DMS 273 treated with DMSO at 0.1 percent for 48 hours (cell line): ENCODE measurements around the gene MALRD1.

ENCODE experiments used
- DNase-seq: peaks from one replicate; lab custom pipeline; 2025; lab: John Stamatoyannopoulos, UW

MALRD1 gene

GRCh38 chr10:19231034-19231433 lies 182.4 kb downstream of the MALRD1 start:
- DNase-seq = no peak

- no peak for DNase-seq
These were observed 197.5 kb downstream of the MALRD1 start for GRCh38 chr10:19245889-19246752.

GRCh38 chr10:19247843-19248242 lies 199.2 kb downstream of the MALRD1 start:
- DNase-seq = no peak

- DNase-seq = no peak
These were observed 201.9 kb downstream of the MALRD1 start for GRCh38 chr10:19250546-19250945.

GRCh38 chr10:19252531-19252930 lies 203.9 kb downstream of the MALRD1 start:
- no peak for DNase-seq

GRCh38 chr10:19256331-19256730 lies 207.7 kb downstream of the MALRD1 start:
- no peak for DNase-seq

- no peak for DNase-seq
These were observed 214.7 kb downstream of the MALRD1 start for GRCh38 chr10:19263262-19263661.

GRCh38 chr10:19283285-19283684 lies 234.7 kb downstream of the MALRD1 start:
- no peak for DNase-seq

- DNase-seq = no peak
These were observed 235.2 kb downstream of the MALRD1 start for GRCh38 chr10:19283786-19284185.

GRCh38 chr10:19290770-19291169 lies 242.2 kb downstream of the MALRD1 start:
- no peak for DNase-seq

GRCh38 chr10:19294233-19294632 lies 245.6 kb downstream of the MALRD1 start:
- DNase-seq = no peak

GRCh38 chr10:19299645-19300044 lies 251.0 kb downstream of the MALRD1 start:
- DNase-seq = no peak

GRCh38 chr10:19302117-19302516 lies 253.5 kb downstream of the MALRD1 start:
- no peak for DNase-seq

GRCh38 chr10:19310066-19310465 lies 261.5 kb downstream of the MALRD1 start:
- no peak for DNase-seq

- DNase-seq = no peak
These were observed 267.7 kb downstream of the MALRD1 start for GRCh38 chr10:19316204-19316870.

GRCh38 chr10:19317952-19318351 lies 269.4 kb downstream of the MALRD1 start:
- DNase-seq = no peak

GRCh38 chr10:19325581-19325980 lies 277.0 kb downstream of the MALRD1 start:
- DNase-seq = no peak

- DNase-seq = no peak
These were observed 280.0 kb downstream of the MALRD1 start for GRCh38 chr10:19328582-19328981.

- no peak for DNase-seq
These were observed 280.9 kb downstream of the MALRD1 start for GRCh38 chr10:19329475-19329874.

- DNase-seq = no peak
These were observed 283.7 kb downstream of the MALRD1 start for GRCh38 chr10:19332304-19332703.

- no peak for DNase-seq
These were observed 285.0 kb downstream of the MALRD1 start for GRCh38 chr10:19333631-19334030.

GRCh38 chr10:19347621-19348020 lies 299.0 kb downstream of the MALRD1 start:
- no peak for DNase-seq

GRCh38 chr10:19367176-19367575 lies 318.6 kb downstream of the MALRD1 start:
- DNase-seq = no peak
